MCF 10A (cell line): ENCODE measurements around the gene SOS2. TPM values are rescaled to one million over a fixed set of nuclear protein-coding genes. Genes with fewer than 3 reads are reported as not detected.

Experiments
- BruUV-seq: library from RNA; stranded (reverse); fragments of 400-500 nt; replicated peaks from 2 replicates; lab custom pipeline; 2021; lab: Mats Ljungman, UMichigan
- CTCF ChIA-PET: fragments of 300-600 bp; sonication (Branson Sonifier 250); formaldehyde crosslinking; extraction: SDS; loops from one replicate; lab custom pipeline; 2021; ENCODE audit warnings: antibody characterized with exemption, inconsistent platforms; lab: Yijun Ruan, JAX
- POLR2A ChIA-PET: fragments of 300-600, 350-650 bp; sonication (Branson Sonifier 250); formaldehyde crosslinking; extraction: SDS; loops from one replicate; lab custom pipeline; 2020; ENCODE audit warnings: antibody characterized with exemption, inconsistent platforms; lab: Yijun Ruan, JAX
- DNase-seq: peaks from one replicate; pipeline ENCODE4 v3.0.0-alpha.2; 2018; ENCODE audit not compliant: unreplicated experiment
- H3K27ac Mint-ChIP-seq: one replicate; pipeline ENCODE4 v1.8.0; 2022; ENCODE audit warnings: mild to moderate bottlenecking, low read depth, mixed read lengths; ENCODE audit not compliant: unreplicated experiment
- H3K27me3 Mint-ChIP-seq: one replicate; pipeline ENCODE4 v1.8.0; 2022; ENCODE audit warnings: mixed read lengths; ENCODE audit not compliant: insufficient read depth, unreplicated experiment
- H3K36me3 Mint-ChIP-seq: one replicate; pipeline ENCODE4 v1.8.0; 2022; ENCODE audit warnings: mild to moderate bottlenecking, moderate library complexity, mixed read lengths; ENCODE audit not compliant: insufficient read depth, unreplicated experiment
- H3K4me1 Mint-ChIP-seq: one replicate; pipeline ENCODE4 v1.8.0; 2022; ENCODE audit warnings: mixed read lengths; ENCODE audit not compliant: insufficient read depth, unreplicated experiment
- H3K4me3 Mint-ChIP-seq: one replicate; pipeline ENCODE4 v1.8.0; 2022; ENCODE audit warnings: mild to moderate bottlenecking, moderate library complexity, mixed read lengths; ENCODE audit not compliant: unreplicated experiment
- H3K9me3 Mint-ChIP-seq: one replicate; pipeline ENCODE4 v1.8.0; 2022; ENCODE audit warnings: mixed read lengths; ENCODE audit not compliant: unreplicated experiment
- CTCF ChIP-seq: fragments of 200-600 bp; IDR thresholded peaks from one replicate; pipeline ENCODE4 v1.8.0; 2022; ENCODE audit warnings: antibody characterized with exemption, mild to moderate bottlenecking; ENCODE audit not compliant: unreplicated experiment
- intact Hi-C: fragments of 100-400 bp; cut with micrococcal nuclease; formaldehyde crosslinking; loops from 2 replicates; pipeline ENCODE4 v1.14.1; 2022
- total RNA-seq: library from RNA; stranded (reverse); gene quantifications from 2 replicates; pipeline ENCODE4 v1.2.3, GENCODE V29; 2022

Gene SOS2
- total RNA-seq, 1 experiment from 2014 or later = 19.0 TPM

GRCh38 chr14:50225067-50225973 lies 6.1 kb downstream of the SOS2 start:
- no peak for TF ChIP-seq CTCF
- intact Hi-C loops = no loop called here
- peak overlapping the region; percentile 2 for H3K4me3 Mint-ChIP-seq
- no peaks in the 10 kb centered on the region for H3K36me3 Mint-ChIP-seq
- H3K27me3 Mint-ChIP-seq = no peaks in the 10 kb centered on the region
- H3K4me1 Mint-ChIP-seq = peaks cover 14% of the 10 kb centered on the region
- POLR2A ChIA-PET = interaction anchor here (0.7 to 1.1 kb wide), 4 partner anchors 13 to 253 kb away, joined by 3 to 5 read pairs (median 4); no protein-coding TSS in a partner anchor
- BruUV-seq = no TSS peak
- H3K9me3 Mint-ChIP-seq = no peaks in the 10 kb centered on the region
- no peak overlapping the region for H3K27ac Mint-ChIP-seq
- peak; percentile 59 for DNase-seq
- CTCF ChIA-PET = interaction anchor here (0.7 kb wide), 1 partner anchor 16 kb away, joined by 3 read pairs; no protein-coding TSS in a partner anchor

- no peak overlapping the region for H3K27ac Mint-ChIP-seq
- H3K4me3 Mint-ChIP-seq = no peak overlapping the region
- H3K36me3 Mint-ChIP-seq = no peaks in the 10 kb centered on the region
Observed at GRCh38 chr14:50222055-50222613, 9.2 kb downstream of the SOS2 start.

GRCh38 chr14:50218501-50218900 lies 12.9 kb downstream of the SOS2 start:
- DNase-seq = no peak
- Mint-ChIP-seq H3K36me3 (no peaks in the 10 kb centered on the region), H3K27me3 (no peaks in the 10 kb centered on the region), H3K27ac (no peak overlapping the region), H3K4me1 (peaks cover 6% of the 10 kb centered on the region), H3K9me3 (no peaks in the 10 kb centered on the region), H3K4me3 (no peak overlapping the region)
- BruUV-seq = no TSS peak
- ChIA-PET CTCF (no interaction called here), POLR2A (no interaction called here)
- no peak for TF ChIP-seq CTCF
- intact Hi-C loops = no loop called here

More at GRCh38 chr14:50222055-50222613, 9.2 kb downstream of the SOS2 start:
- no TSS peak for BruUV-seq
- Mint-ChIP-seq H3K9me3 (no peaks in the 10 kb centered on the region), H3K27me3 (no peaks in the 10 kb centered on the region), H3K4me1 (peaks cover 10% of the 10 kb centered on the region)
- no peak for TF ChIP-seq CTCF
- CTCF ChIA-PET = no interaction called here
- POLR2A ChIA-PET = interaction anchor here (0.6 kb wide), 1 partner anchor 48 kb away, joined by 3 read pairs; no protein-coding TSS in a partner anchor
- no peak for DNase-seq
- intact Hi-C loops = no loop called here

DNA sequence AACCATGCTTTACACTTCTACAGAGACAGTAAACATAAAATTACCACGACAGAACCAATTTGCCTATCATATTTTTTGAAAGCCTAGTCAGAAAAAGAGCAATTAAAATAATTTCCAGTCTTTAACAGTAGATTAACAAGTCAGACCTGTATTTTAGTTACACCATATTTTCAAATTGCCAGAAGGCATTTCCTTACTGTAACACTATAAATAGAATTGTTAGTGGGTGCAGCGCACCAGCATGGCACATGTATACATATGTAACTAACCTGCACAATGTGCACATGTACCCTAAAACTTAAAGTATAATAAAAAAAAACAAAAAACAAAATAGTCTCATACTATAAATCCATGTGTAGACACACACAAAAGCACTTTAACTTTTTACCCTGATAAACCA lies 16.0 kb downstream of the SOS2 start:
- no peak for TF ChIP-seq CTCF
- ChIA-PET POLR2A (interaction anchor here (0.6 kb wide), 1 partner anchor 16 kb away, joined by 4 read pairs; no protein-coding TSS in a partner anchor), CTCF (no interaction called here)
- Mint-ChIP-seq H3K9me3 (no peaks in the 10 kb centered on the region), H3K36me3 (no peaks in the 10 kb centered on the region), H3K27ac (no peak overlapping the region), H3K4me1 (peaks cover 13% of the 10 kb centered on the region), H3K4me3 (no peak overlapping the region), H3K27me3 (no peaks in the 10 kb centered on the region)
- DNase-seq = no peak
- no TSS peak for BruUV-seq
- intact Hi-C loops = no loop called here
